NCI-H748 treated with DMSO at 0.1 percent for 48 hours (cell line): ENCODE measurements around the gene PDZD4.

Source experiments
- DNase-seq: peaks from one replicate; lab custom pipeline; 2025; lab: John Stamatoyannopoulos, UW

PDZD4 gene

DNA sequence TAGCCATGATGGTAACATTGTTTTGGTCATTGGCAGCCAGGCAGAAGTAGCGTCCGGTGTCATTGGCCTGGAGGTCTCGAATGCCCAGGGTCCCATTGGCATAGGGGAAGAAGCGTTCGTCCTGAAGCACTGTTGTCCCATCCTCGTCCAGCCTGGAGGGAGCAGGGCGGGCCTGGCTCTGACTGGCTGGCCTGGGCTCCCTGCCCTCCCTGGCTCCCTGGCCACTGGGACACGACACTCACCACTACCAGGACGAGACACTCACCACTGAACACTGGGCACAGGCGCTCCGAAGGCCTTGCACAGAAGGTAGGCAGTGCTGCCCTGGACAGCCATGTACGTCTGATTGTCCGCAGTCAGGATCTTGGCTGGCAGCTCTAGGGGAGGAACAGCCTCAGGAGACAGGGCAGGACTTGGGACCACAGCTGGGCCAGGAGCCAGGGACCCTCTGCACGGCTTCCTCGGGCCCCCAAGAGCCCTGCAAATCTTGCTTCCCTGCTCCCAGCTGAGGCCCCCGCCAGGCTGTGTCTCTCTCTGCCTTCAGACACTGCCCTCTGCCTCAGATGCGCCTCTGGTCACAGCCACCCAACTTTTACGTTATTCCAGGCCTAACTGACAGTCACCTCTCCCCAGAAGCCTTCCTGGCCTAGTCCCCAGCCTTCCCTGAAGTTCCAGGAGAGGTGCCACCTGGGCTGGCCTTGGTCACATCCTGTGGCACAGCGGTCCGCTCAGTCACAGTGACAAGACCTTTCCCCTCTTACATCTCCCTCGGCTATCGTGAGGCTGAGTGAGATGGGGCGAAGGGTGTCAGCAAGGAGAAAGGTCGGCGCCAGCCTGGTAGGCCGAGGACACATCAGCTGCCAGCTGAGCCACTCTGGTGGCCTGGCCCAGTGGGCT is 38.5 kb upstream of the PDZD4 start:
- DNase-seq = no peak

- DNase-seq = no peak
Measured at GRCh38 chrX:153867671-153868070, 37.3 kb upstream of the PDZD4 start.

DNA sequence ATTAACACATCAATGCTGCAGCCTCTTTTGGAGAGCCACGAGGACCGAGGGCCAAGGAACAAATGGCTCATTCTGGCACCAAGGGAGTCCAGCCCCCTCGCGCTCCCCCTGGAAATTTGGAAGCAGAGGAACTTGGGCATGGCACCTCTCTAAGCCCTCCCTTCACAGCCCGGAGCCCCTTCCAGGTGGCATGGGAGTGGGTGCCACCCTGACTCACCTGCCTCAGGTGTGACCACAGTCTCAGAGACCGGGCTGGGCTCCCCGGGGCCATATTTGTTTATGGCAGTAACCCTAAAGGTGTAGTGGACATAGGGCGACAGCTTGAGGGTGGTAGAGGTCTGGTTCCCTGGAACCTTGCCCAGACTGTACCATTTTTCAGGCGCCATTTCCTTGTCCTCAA is 36.8 kb upstream of the PDZD4 start:
- DNase-seq = no peak

DNA sequence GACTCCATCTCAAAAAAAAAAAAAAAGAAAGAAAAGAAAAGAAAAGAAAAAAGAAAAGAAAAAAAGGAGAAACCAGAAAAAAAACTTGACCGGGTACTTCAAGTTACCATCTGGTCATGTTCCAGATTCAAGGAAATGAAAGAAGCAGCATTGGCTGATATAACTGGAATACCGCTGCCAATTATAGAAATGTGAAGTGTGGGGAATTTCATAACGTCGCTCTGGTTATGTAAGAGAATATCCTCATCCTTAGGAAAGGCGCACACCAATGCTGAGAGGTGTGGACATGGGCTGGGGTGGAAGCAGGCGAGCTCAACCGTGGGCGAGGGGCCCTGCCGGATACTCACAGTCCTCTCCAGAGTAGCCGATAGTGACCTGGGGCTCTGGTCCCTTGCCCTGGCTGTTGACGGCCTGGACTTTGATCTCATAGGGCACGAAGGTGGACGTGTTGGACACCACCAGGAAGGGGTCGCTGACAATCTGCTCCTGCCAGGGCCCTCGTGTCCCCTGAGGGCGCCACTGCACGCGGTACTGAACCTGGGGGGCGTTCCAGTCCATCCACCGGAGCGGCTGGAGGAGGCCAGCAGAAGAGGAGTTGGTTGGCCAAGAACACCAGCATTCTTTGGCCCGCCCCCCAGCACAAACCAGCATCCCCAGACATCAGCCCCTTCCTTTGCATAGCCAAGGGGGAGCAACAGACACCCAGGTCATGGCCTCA is 36.1 kb upstream of the PDZD4 start:
- no peak for DNase-seq

- no peak for DNase-seq
Measured at GRCh38 chrX:153865685-153866084, 35.3 kb upstream of the PDZD4 start.

GRCh38 chrX:153865321-153865580 is 34.9 kb upstream of the PDZD4 start:
- DNase-seq = no peak

DNA sequence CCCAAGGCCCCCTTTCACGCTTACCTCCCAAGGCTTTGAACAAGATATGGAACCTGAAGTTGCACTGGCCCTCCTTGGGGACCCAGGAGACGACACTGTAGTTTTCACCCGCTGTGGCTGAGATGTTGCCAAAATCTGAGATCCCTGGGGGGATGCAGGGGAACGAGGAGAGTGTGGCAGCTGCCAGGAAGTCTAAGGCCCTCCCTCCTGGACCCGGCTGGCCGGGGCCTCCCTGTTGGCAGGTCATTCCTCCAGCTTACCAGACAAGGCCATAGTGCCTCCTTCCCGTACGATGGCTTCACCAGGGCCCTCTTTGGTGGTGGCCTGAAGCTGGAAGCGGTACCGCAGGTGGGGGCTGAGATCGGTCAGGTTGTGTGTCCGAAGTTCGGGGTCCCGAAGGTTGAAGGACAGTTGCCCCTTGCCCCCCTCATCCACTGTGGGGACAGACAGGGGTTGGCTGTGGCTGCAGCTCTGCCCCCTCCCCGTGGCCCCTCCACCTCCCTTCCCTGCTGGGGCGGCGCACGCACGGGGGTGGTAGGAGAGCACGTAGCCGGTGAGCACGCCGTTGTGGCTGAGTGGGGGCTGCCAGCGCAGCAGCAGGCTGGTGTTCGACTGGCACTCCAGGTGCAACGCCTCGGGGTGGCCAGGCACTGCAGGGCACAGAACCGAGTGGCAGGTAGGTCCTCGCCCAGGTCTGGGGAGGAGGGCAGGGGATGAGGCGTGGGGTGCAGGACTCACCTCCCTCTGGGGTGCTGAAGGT is 34.4 kb upstream of the PDZD4 start:
- DNase-seq = no peak

DNA sequence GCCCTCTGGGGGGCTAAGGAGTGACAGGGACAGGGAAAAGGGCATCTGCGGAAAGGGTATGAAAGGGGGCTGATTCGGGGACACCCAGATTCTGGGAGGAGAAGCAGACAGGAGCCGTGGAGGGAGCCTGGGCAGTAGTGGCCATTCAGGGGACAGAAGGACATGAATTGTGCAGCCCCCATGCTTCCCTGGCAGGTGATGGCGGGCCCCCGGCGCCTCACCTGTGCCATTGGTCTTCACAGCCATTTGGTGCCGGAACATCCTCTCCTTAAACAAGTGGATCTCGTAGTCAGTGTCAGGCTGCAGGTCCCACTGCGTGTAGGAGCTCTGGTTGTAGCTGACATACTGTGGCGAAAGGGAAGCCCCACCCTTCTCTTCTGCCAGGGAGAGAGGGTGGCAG is 33.8 kb upstream of the PDZD4 start:
- DNase-seq = no peak

GRCh38 chrX:153863251-153863991 is 33.1 kb upstream of the PDZD4 start:
- DNase-seq = no peak

DNA sequence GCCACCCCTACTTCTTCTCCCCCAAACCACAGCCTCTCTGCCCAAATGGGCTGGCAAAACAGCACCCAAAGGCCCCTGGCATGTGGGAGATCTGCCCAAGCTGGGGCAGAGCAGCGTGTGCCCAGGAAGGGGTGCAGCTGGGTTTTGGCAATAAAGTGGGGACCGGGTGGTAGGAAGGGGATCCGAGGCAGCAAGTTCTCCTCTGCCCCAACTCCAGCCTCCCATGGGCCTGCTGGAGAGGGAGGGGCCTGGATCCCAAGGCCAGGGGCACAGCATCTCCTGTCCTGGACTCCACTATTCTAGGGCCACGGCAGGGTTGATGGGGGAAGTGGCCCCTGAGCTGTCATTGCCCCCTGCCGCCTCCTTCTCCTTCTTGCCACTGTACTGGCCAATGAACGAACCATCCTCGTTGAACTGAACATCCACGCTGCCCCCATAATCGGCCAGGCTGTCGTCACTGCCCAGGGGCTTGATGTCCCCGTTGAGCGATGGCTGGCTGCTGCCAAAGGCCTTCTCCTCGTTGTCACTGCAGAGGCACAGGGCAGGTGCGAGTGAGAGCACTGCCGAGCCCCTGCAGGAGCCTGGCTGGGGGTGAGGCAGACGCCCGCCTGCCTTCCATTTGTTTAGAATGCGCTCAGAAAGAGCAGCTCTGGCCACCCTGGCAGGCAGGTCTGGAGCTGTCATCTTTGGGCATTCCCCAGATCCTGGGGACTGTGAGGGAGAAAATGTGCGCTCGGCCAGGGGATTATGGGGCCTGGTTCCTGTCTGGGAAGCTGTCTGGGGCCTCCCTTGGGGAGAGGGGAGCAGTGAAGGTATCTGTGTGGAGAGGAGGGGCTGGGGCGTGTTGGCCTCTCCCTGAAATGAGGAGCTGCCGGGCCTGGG is 32.3 kb upstream of the PDZD4 start:
- no peak for DNase-seq

GRCh38 chrX:153861733-153862310 is 31.5 kb upstream of the PDZD4 start:
- no peak for DNase-seq

DNA sequence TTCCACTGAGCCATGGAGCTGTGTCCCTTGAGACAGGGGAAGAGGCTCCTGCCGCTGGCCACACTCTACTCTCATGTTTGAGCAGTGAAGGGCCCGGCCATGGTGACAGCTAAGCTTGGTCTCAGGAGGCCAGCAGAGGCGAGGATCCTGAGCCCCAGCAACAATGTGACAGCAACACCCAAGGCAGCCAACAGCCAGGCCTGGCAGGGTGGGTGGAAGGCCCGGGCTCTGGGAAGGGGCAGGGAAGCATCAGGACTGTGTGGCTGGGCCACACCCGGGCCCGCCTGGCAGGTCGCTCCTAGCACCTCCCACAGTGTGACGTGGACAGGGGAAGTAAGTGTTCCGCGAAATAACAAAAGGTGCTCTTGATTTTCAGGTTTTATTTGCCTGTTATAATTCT is 30.8 kb upstream of the PDZD4 start:
- no peak for DNase-seq

DNA sequence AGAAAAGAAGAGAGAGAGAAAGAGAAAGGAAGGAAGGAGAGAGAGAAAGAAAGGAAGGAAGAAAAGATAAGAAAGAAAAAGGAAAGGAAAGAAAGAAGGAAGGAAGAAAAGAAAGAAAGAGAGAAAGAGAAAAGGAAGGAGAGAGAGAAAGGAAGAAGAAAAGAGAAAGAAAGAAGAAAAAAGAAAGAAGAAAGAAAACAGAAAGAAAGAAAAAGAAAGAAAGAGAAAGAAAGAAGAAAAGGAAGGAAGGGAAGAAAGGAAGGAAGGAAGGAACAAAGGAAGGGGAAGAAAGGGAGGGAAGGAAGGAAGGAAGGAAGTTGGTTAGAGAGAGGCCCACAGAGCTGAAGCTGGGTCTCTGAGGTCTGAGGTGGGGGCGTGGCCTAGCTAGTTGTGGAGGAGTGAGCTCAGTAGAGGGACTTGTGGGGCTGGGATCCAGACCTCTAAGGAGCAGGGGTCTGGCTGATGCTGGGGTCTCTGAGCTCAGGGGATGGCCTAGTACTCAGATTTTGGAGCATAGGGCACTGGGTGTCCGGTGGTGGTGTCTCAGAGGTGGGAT is 27.1 kb upstream of the PDZD4 start:
- no peak for DNase-seq

DNA sequence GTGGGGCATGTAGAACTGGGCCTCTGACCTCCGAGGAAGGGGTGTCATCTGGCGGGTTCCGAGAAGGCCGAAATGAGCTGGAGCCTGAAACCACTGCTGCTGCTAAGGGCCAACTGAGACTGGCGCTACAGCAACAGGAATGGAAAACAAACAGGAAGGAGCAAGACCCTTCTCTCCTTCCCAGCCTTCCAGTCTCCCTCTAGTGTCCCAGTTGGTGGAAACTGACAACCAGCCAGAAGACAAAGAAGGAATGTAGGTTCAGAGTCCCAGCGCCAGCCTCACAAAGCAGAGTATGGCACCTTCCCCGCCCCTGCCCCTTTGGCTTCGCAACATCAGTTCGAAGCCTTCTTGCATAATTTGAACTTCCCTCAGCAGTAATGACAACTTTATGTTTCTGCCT is 24.4 kb upstream of the PDZD4 start:
- DNase-seq = no peak

DNA sequence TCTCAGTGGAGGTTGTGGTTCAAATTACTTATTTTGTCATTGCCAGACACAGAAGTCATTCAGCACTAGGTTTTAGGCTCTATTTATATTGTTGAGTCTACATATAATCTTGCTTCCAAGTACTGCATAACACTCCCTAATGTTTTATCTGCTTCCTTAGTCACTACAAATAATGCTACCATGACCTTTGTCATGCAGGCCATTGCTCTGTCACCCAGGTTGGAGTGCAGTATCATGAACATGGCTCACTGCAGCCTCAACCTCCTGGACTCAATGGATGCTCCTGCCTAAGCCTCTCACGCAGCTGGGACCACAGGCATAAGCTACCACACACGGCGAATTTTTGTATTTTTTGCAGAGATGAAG is 23.5 kb upstream of the PDZD4 start:
- no peak for DNase-seq

DNA sequence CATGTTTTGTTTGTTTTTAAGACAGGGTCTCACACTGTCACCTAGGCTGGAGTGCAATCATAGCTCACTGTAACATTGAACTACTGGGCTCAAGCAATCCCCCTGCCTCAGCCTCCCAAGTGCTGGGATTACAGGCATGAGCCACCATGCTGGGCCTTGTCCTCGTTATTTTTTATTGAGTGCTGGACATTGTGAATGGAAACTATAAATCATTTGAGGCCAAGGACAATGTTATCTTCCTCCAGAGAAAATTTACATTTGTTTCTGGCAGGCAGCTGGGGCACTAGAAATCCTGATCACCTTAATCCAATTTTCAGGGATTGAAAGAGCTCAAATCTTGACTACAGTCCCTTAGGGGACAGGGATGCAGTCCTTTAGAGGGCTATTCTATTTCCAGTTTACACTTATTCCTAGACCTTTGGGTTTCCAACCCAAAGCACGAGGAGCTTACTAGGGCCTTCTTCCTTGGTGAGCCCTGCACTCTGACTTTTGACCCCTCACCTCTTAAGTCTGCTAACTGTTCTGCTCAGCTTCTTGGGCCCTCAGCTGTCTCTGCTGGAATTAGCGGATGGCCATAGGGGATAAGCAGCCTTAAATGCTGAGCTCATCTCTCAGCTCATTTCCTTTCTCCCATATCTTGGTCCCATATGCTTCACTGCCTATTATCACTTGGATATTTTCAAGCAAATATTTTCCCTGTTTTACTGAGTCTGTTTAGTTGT is 23.0 kb upstream of the PDZD4 start:
- DNase-seq = no peak

- no peak for DNase-seq
Measured at GRCh38 chrX:153851981-153852380, 21.6 kb upstream of the PDZD4 start.

DNA sequence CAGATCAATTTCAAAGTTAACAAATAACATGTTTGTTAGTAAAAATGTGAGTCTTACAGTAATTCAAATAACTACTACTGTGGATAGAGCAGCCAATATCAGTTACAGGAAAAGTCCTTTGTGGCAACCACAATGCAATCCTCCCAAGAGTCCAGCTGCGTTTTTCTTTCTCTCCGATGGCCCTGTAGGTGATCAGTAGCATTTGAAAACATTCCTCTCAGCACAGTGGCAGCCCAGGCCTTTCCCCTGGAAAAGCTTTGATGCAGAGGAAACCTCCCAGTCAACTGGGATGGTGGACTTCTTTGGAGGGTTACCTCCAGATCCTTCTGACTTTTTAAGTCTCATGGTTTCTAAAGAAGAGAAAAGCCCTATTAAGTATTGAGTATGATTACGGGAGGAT is 18.0 kb upstream of the PDZD4 start:
- DNase-seq = no peak

- DNase-seq = no peak
Measured at GRCh38 chrX:153845842-153846241, 15.5 kb upstream of the PDZD4 start.

DNA sequence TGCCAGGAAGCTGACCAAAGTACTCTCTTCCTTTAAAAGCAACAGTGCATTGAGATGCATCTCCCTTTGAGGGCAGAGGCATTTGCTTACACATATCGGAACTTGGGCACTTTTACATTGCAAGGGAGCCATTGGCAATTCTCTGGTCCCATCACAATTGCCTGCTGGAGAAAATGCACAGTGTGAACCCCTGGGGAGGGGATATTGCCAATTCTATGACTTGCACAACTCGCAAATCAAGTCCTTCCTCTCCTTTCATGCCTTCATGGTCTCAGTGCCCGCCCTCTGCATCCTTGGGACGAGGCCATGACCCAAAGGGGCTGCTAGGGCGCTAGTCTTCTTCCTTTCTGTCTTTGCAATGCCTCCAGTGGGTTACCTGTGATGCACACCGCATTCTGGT is 14.9 kb upstream of the PDZD4 start:
- no peak for DNase-seq
